Activated CD4-positive, alpha-beta T cell treated with anti-CD3 and anti-CD28 coated beads for 36 hours (primary cell): ENCODE results near the gene TEX54. TPM values are rescaled to one million over a fixed set of nuclear protein-coding genes. Genes with fewer than 3 reads are reported as not detected.
A peak's percentile ranks its signal among the peaks of the same experiment; 100 is the strongest.

Experiments used
- ATAC-seq: fragments of 200-7000 bp; cut with Tn5 transposase; one replicate; pipeline ENCODE4 v1.10.0; 2021; ENCODE audit warnings: mild to moderate bottlenecking, moderate library complexity
- CTCF ChIA-PET: fragments of 350-600 bp; sonication (Branson Sonifier 250); formaldehyde crosslinking; loops from one replicate; lab custom pipeline; 2021; ENCODE audit warnings: antibody characterized with exemption; lab: Charles Lee
- POLR2A ChIA-PET: fragments of 350-600 bp; sonication (Branson Sonifier 250); formaldehyde crosslinking; loops from one replicate; lab custom pipeline; 2021; ENCODE audit warnings: antibody characterized with exemption, inconsistent platforms; lab: Charles Lee
- DNase-seq: peaks from one replicate; pipeline ENCODE4 v3.0.0-alpha.2; 2020
- H3K27ac Mint-ChIP-seq: one replicate; pipeline ENCODE4 v1.8.0; 2021; ENCODE audit warnings: mixed read lengths
- H3K27me3 Mint-ChIP-seq: one replicate; pipeline ENCODE4 v1.8.0; 2021; ENCODE audit warnings: mixed read lengths
- H3K36me3 Mint-ChIP-seq: one replicate; pipeline ENCODE4 v1.8.0; 2021; ENCODE audit warnings: low read depth, mixed read lengths
- H3K4me1 Mint-ChIP-seq: one replicate; pipeline ENCODE4 v1.8.0; 2021; ENCODE audit warnings: mixed read lengths
- H3K4me3 Mint-ChIP-seq: one replicate; pipeline ENCODE4 v1.8.0; 2021; ENCODE audit warnings: mild to moderate bottlenecking, moderate library complexity, mixed read lengths
- H3K9me3 Mint-ChIP-seq: one replicate; pipeline ENCODE4 v1.8.0; 2021; ENCODE audit warnings: low read depth, mixed read lengths
- intact Hi-C, 2 experiments: fragments of 100-400 bp; cut with DNase I in 1 of 2; cut with micrococcal nuclease in 1 of 2; formaldehyde crosslinking; loops; one replicate each; pipeline versions ENCODE4 v1.14.2 to v1.15.1; 2022 to 2024; cut with DNase I, micrococcal nuclease
- microRNA-seq: library from miRNA; unstranded; fragments of <30 nt; microRNA quantifications from one replicate; pipeline ENCODE4 v1.2.0, GENCODE V29; 2021; ENCODE audit warnings: borderline replicate concordance
- total RNA-seq, 2 experiments: library from RNA; stranded (reverse); gene quantifications; one replicate each; pipeline ENCODE4 v1.2.3, GENCODE V29; 2021

Gene TEX54
- total RNA-seq, 2 experiments from 2014 or later, result 0.42 TPM; not detected in 1

GRCh38 chr11:62789576-62789975 is 43.1 kb downstream of the TEX54 start:
- ChIA-PET POLR2A (interaction anchor here (0.6 to 1.4 kb wide), 6 partner anchors 14 to 63 kb away, joined by 3 to 15 read pairs (median 3); partner anchors contain the start of genes WDR74 and ZBTB3), CTCF (interaction anchor here (1.0 to 6.1 kb wide), 3 partner anchors 11 to 51 kb away, joined by 3 to 75 read pairs (median 9); partner anchors contain the start of gene TAF6L)
- peaks cover 48% of the 10 kb centered on the region for H3K4me1 Mint-ChIP-seq
- H3K27me3 Mint-ChIP-seq, result no peaks in the 10 kb centered on the region
- intact Hi-C loops, result loop anchor here in 1 of 2 experiments (5.0 kb wide), 1 partner anchor 37 kb away; the partner anchor contains the start of gene ZBTB3
- ATAC-seq, result no peak
- no peak for DNase-seq
- H3K27ac Mint-ChIP-seq, result peak overlapping the region; percentile 81
- H3K4me3 Mint-ChIP-seq, result peak overlapping the region; percentile 90
- H3K9me3 Mint-ChIP-seq, result no peaks in the 10 kb centered on the region
- H3K36me3 Mint-ChIP-seq, result peaks cover 64% of the 10 kb centered on the region

GRCh38 chr11:62788991-62789390 is 43.6 kb downstream of the TEX54 start:
- no peaks in the 10 kb centered on the region for H3K9me3 Mint-ChIP-seq
- POLR2A ChIA-PET, result interaction anchor here (0.6 to 3.5 kb wide), 7 partner anchors 15 to 93 kb away, joined by 3 to 52 read pairs (median 3); partner anchors contain the start of genes WDR74 and ZBTB3
- CTCF ChIA-PET, result interaction anchor here (0.6 to 6.1 kb wide), 3 partner anchors 12 to 1461 kb away, joined by 3 to 75 read pairs (median 3); partner anchors contain the start of gene TAF6L
- peaks cover 48% of the 10 kb centered on the region for H3K4me1 Mint-ChIP-seq
- no peaks in the 10 kb centered on the region for H3K27me3 Mint-ChIP-seq
- ATAC-seq, result no peak
- H3K27ac Mint-ChIP-seq, result peak overlapping the region; percentile 81
- no peak for DNase-seq
- intact Hi-C loops, result loop anchor here in 1 of 2 experiments (5.0 kb wide), 1 partner anchor 37 kb away; the partner anchor contains the start of gene ZBTB3
- H3K36me3 Mint-ChIP-seq, result peaks cover 58% of the 10 kb centered on the region
- peak overlapping the region; percentile 90 for H3K4me3 Mint-ChIP-seq

DNA sequence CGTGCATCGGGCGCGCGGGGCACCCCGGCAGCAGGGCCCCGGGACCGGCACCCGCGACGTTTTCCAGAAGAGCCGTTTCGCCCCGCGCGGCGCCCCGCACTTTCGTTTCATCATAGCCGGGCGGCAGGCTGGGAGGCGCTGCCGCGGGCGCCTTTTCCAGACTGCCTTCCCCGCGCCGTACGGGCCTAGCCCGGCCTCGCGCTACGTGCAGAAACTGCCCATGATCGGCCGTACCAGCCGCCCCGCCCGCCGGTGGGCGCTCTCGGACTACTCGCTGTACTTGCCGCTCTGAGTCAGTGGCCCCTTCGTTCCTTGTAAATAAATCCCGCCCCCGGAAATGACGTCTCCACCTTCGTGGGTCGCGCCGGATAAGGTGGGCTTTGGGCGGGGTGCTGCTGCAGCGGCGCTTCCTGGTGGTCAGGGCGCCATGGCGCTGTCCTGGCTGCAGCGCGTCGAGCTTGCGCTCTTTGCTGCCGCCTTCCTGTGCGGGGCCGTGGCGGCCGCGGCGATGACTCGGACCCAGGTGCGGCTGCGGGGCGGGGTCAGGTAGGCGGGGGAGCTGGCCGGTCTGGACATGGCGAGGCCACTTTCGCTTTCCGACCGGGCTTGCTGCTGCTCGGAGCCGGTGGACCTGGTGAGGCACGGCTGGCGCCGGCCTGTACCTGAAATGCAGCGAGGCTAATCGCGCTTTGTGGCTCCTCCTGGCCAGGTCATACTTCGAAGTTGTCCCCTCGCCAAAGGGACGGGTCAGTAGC is 45.5 kb downstream of the TEX54 start, which contains the start of gene TMEM179B:
Gene TMEM179B (plus strand): TSS at position 398 of the 755 bp plus-strand sequence. CDS start 30 bp downstream, at position 428.
- ATAC-seq, result peak; percentile 63
- H3K4me3 Mint-ChIP-seq, result peak within 1 kb of the TSS; percentile 90
- DNase-seq, result peak; percentile 99
- POLR2A ChIA-PET, result interaction anchor here (0.5 to 3.5 kb wide), 20 partner anchors 10 to 196 kb away, joined by 3 to 52 read pairs (median 6); partner anchors contain the start of genes HNRNPUL2, SLC3A2, STX5 and TAF6L
- no peaks in the 10 kb centered on the region for H3K27me3 Mint-ChIP-seq
- peaks cover 46% of the 10 kb centered on the region for H3K36me3 Mint-ChIP-seq
- intact Hi-C loops, result loop anchor here (1.0 to 5.0 kb wide), 14 partner anchors 16 to 94 kb away; partner anchors contain the start of genes HNRNPUL2 (in 2 of the 2), NXF1 (in 2 of the 2), POLR2G (in 2 of the 2) and TAF6L (in 2 of the 2)
- CTCF ChIA-PET, result interaction anchor here (0.6 to 6.1 kb wide), 38 partner anchors 9 to 185 kb away, joined by 3 to 75 read pairs (median 4); partner anchors contain the start of genes C11orf98, CSKMT, HNRNPUL2 and MTA2
- no peaks in the 10 kb centered on the region for H3K9me3 Mint-ChIP-seq
- H3K27ac Mint-ChIP-seq, result peak within 1 kb of the TSS; percentile 95
- peaks cover 42% of the 10 kb centered on the region for H3K4me1 Mint-ChIP-seq

- Mint-ChIP-seq H3K27ac (peak overlapping the region; percentile 90), H3K4me3 (peak overlapping the region; percentile 90), H3K4me1 (peaks cover 39% of the 10 kb centered on the region), H3K27me3 (no peaks in the 10 kb centered on the region), H3K36me3 (peaks cover 39% of the 10 kb centered on the region), H3K9me3 (no peaks in the 10 kb centered on the region)
- ATAC-seq (peak; percentile 70), DNase-seq (peak; percentile 92)
- intact Hi-C loops, result loop anchor here (1.0 to 5.0 kb wide), 15 partner anchors 15 to 95 kb away; partner anchors contain the start of genes HNRNPUL2 (in 2 of the 2), NXF1 (in 2 of the 2), POLR2G (in 2 of the 2) and TAF6L (in 2 of the 2)
- ChIA-PET CTCF (interaction anchor here (0.6 to 6.1 kb wide), 42 partner anchors 10 to 213 kb away, joined by 3 to 75 read pairs (median 4); partner anchors contain the start of genes C11orf98, CSKMT, EEF1G and HNRNPUL2), POLR2A (interaction anchor here (0.6 to 3.5 kb wide), 19 partner anchors 10 to 195 kb away, joined by 3 to 52 read pairs (median 5); partner anchors contain the start of genes SLC3A2, STX5, TAF6L and TEX54)
These were observed 46.2 kb downstream of the TEX54 start for GRCh38 chr11:62786318-62787004.

GRCh38 chr11:62782753-62783152 is 49.9 kb downstream of the TEX54 start:
- intact Hi-C loops, result no loop called here
- Mint-ChIP-seq H3K36me3 (peaks cover 17% of the 10 kb centered on the region), H3K27ac (no peak overlapping the region), H3K9me3 (no peaks in the 10 kb centered on the region), H3K4me3 (no peak overlapping the region), H3K27me3 (no peaks in the 10 kb centered on the region), H3K4me1 (peaks cover 17% of the 10 kb centered on the region)
- DNase-seq, result no peak
- CTCF ChIA-PET, result interaction anchor here (1.0 kb wide), 1 partner anchor 8 kb away, joined by 3 read pairs; no protein-coding TSS in a partner anchor
- ATAC-seq, result no peak
- POLR2A ChIA-PET, result no interaction called here

Small RNAs within 50 kb of the gene (microRNA-seq; reads per million reads assigned to microRNA genes)
- gene MIR6514, result 3.2 reads per million
- gene MIR6748, result 2.1 reads per million

Other genes starting within 250 kb of the TEX54 start
- gene TUT1, start 241.3 kb downstream of the TEX54 start, total RNA-seq, result 10 to 100 TPM; 32.5 to 36.0 TPM
- gene MTA2, start 231.0 kb downstream of the TEX54 start, total RNA-seq, result 100 to 1,000 TPM; 159 to 179 TPM
- 100 to 1,000 TPM; 101 to 112 TPM for gene EML3, start 220.1 kb downstream of the TEX54 start, total RNA-seq
- 1 to 10 TPM; 1.5 to 1.9 TPM for gene ROM1, start 219.6 kb downstream of the TEX54 start, total RNA-seq
- 10 to 100 TPM; 48.7 to 57.5 TPM for gene B3GAT3, start 210.9 kb downstream of the TEX54 start, total RNA-seq
- gene GANAB, start 186.2 kb downstream of the TEX54 start, total RNA-seq, result 100 to 1,000 TPM; 208 to 218 TPM
- gene INTS5, start 179.5 kb downstream of the TEX54 start, total RNA-seq, result 10 to 100 TPM; 26.0 to 29.9 TPM
- gene C11orf98, start 167.6 kb downstream of the TEX54 start, total RNA-seq, result 100 to 1,000 TPM; 108 to 135 TPM
- gene CSKMT, start 167.5 kb downstream of the TEX54 start, total RNA-seq, result 10 to 100 TPM; 12.6 to 31.3 TPM
- 1 to 10 TPM; 4.1 to 6.4 TPM for gene UQCC3, start 161.2 kb downstream of the TEX54 start, total RNA-seq
- gene LBHD1, start 160.6 kb downstream of the TEX54 start, total RNA-seq, result 10 to 100 TPM; 11.9 to 15.5 TPM
- 100 to 1,000 TPM in 1 of 2 experiments, 10 to 100 TPM in 1; 95.6 to 119 TPM for gene UBXN1, start 153.8 kb downstream of the TEX54 start, total RNA-seq
- under 1 TPM in 1 of 2 experiments, not detected in 1; 0.16 TPM for gene LRRN4CL, start 143.3 kb downstream of the TEX54 start, total RNA-seq
- gene BSCL2, start 125.4 kb downstream of the TEX54 start, total RNA-seq, result 10 to 100 TPM; 16.7 to 28.0 TPM
- not detected for gene GNG3, start 125.2 kb downstream of the TEX54 start, total RNA-seq
- gene HNRNPUL2, start 105.4 kb downstream of the TEX54 start, total RNA-seq, result 10 to 100 TPM; 48.7 to 59.6 TPM
- gene TTC9C, start 104.4 kb downstream of the TEX54 start, total RNA-seq, result 10 to 100 TPM; 40.8 to 54.1 TPM
- 10 to 100 TPM in 1 of 2 experiments, 1 to 10 TPM in 1; 6.0 to 10.2 TPM for gene ZBTB3, start 78.7 kb downstream of the TEX54 start, total RNA-seq
- 100 to 1,000 TPM in 1 of 2 experiments, 10 to 100 TPM in 1; 87.1 to 125 TPM for gene POLR2G, start 71.3 kb downstream of the TEX54 start, total RNA-seq
- gene TAF6L, start 61.4 kb downstream of the TEX54 start, total RNA-seq, result 10 to 100 TPM; 10.2 to 12.6 TPM
- 10 to 100 TPM; 19.5 to 35.9 TPM for gene TMEM179B, start 45.4 kb downstream of the TEX54 start, total RNA-seq
- 10 to 100 TPM; 11.1 to 12.6 TPM for gene TMEM223, start 40.8 kb downstream of the TEX54 start, total RNA-seq
- 10 to 100 TPM; 89.5 to 97.6 TPM for gene NXF1, start 27.4 kb downstream of the TEX54 start, total RNA-seq
- gene STX5, start 790 bp downstream of the TEX54 start, total RNA-seq, result 10 to 100 TPM; 19.3 to 21.8 TPM
- 10 to 100 TPM; 83.1 to 93.1 TPM for gene WDR74, start 6.7 kb upstream of the TEX54 start, total RNA-seq
- gene SLC3A2, start 48.1 kb upstream of the TEX54 start, total RNA-seq, result 100 to 1,000 TPM; 401 to 402 TPM
- gene CHRM1, start 88.5 kb upstream of the TEX54 start, total RNA-seq, result not detected
- gene SLC22A6, start 152.1 kb upstream of the TEX54 start, total RNA-seq, result not detected
- gene SLC22A8, start 183.0 kb upstream of the TEX54 start, total RNA-seq, result not detected